ENCODE results near the gene ATXN1. TPM values are rescaled to one million over a fixed set of nuclear protein-coding genes. Genes with fewer than 3 reads are reported as not detected.
A peak's percentile ranks its signal among the peaks of the same experiment; 100 is the strongest.

The ATXN1 gene
- total RNA-seq, 1 donor from 2014 or later, result 71.2 TPM

DNA sequence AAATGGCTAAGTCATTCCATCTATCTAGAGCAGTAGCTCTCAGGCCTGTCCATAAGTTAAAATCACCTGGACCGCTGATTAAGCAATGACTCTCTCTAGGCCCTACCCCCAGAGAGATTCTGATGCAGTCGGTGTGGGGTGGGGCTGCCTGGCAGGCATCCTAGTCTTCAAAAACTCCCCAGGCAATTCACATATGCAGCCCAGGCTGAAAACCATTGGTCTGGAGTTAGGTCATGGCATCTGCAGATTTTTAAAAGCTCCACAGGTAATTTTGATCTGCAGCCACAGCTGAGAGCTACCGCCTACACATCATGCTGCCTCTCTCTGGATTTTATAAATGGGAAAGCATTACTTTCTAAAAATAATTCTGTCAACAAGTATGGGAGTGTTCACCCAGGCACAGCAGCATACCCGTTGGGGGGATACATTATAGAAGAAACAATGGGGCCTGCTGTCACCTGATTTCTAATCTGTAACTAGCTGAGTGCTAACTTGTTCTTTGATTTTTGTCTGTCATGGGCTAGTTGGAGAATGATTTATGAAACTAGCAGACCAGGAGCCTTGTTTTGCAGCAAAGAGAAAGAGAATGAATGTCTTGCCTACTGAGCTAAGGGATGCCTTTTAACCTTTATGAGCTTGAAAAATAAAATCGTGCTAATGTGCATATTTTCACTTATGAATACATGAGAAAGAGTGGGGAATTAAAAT is 44.1 kb upstream of the ATXN1 start:
- intact Hi-C loops (cut with DNase I), result no loop called here
- Histone ChIP-seq H3K4me1 (peaks cover 4% of the 10 kb centered on the region), H3K36me3 (no peaks in the 10 kb centered on the region), H3K27me3 (no peaks in the 10 kb centered on the region), H3K4me3 (no peak overlapping the region), H3K27ac (no peak overlapping the region), H3K9me3 (no peaks in the 10 kb centered on the region)
- DNase-seq (no peak), ATAC-seq (peak; percentile 49)
- TF ChIP-seq, protein P1, sequence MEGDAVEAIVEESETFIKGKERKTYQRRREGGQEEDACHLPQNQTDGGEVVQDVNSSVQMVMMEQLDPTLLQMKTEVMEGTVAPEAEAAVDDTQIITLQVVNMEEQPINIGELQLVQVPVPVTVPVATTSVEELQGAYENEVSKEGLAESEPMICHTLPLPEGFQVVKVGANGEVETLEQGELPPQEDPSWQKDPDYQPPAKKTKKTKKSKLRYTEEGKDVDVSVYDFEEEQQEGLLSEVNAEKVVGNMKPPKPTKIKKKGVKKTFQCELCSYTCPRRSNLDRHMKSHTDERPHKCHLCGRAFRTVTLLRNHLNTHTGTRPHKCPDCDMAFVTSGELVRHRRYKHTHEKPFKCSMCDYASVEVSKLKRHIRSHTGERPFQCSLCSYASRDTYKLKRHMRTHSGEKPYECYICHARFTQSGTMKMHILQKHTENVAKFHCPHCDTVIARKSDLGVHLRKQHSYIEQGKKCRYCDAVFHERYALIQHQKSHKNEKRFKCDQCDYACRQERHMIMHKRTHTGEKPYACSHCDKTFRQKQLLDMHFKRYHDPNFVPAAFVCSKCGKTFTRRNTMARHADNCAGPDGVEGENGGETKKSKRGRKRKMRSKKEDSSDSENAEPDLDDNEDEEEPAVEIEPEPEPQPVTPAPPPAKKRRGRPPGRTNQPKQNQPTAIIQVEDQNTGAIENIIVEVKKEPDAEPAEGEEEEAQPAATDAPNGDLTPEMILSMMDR (IDR thresholded peaks at IDR 0.05), result no peak

- DNase-seq (no peak), ATAC-seq (peak; percentile 13)
- H3K9me3 ChIP-seq, result no peaks in the 10 kb centered on the region
- no peaks in the 10 kb centered on the region for H3K36me3 ChIP-seq
- peaks cover 4% of the 10 kb centered on the region for H3K4me1 ChIP-seq
- intact Hi-C loops (cut with DNase I), result no loop called here
- TF ChIP-seq, protein P1 (IDR thresholded peaks at IDR 0.05), result no peak
- H3K4me3 ChIP-seq, result no peak overlapping the region
- H3K27ac ChIP-seq, result no peak overlapping the region
- H3K27me3 ChIP-seq, result no peaks in the 10 kb centered on the region
Observed at GRCh38 chr6:16804546-16805242, 43.4 kb upstream of the ATXN1 start.

GRCh38 chr6:16803294-16804200 is 42.3 kb upstream of the ATXN1 start:
- H3K9me3 ChIP-seq, result no peaks in the 10 kb centered on the region
- H3K4me3 ChIP-seq, result no peak overlapping the region
- DNase-seq, result no peak
- no peaks in the 10 kb centered on the region for H3K36me3 ChIP-seq
- no peaks in the 10 kb centered on the region for H3K27me3 ChIP-seq
- no peak overlapping the region for H3K27ac ChIP-seq
- H3K4me1 ChIP-seq, result peaks cover 4% of the 10 kb centered on the region
- intact Hi-C loops (cut with DNase I), result no loop called here
- ATAC-seq, result peak; percentile 20
- TF ChIP-seq, protein P1 (IDR thresholded peaks at IDR 0.05), result no peak

- no peaks in the 10 kb centered on the region for H3K27me3 ChIP-seq
- no peak overlapping the region for H3K4me3 ChIP-seq
- intact Hi-C loops (cut with DNase I), result no loop called here
- no peak for DNase-seq
- no peaks in the 10 kb centered on the region for H3K9me3 ChIP-seq
- TF ChIP-seq, protein P1 (IDR thresholded peaks at IDR 0.05), result no peak
- no peak for ATAC-seq
- peaks cover 4% of the 10 kb centered on the region for H3K4me1 ChIP-seq
- H3K27ac ChIP-seq, result no peak overlapping the region
- H3K36me3 ChIP-seq, result no peaks in the 10 kb centered on the region
Observed at GRCh38 chr6:16802071-16802470, 40.8 kb upstream of the ATXN1 start.

DNA sequence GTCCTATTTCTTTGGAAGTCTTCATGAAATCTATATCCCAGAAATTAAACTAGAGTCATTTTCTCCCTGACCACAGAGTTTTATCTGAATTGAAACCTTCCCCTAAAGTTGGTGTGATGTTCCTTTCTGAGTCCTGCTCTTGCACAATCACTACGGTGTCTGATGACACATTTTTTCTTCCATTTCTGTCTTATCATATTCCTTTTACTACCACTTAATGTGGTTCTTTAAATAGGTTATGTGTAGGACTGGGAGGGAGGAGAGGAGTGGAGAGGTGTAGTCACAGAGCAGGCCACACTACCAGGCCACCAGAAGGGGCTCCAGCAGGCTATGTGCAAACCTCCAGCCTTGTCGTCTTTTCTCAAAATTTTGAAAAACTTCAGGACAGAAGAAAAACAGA is 39.7 kb upstream of the ATXN1 start:
- no peaks in the 10 kb centered on the region for H3K27me3 ChIP-seq
- no peaks in the 10 kb centered on the region for H3K36me3 ChIP-seq
- peak; percentile 35 for ATAC-seq
- no peaks in the 10 kb centered on the region for H3K9me3 ChIP-seq
- no peak overlapping the region for H3K27ac ChIP-seq
- TF ChIP-seq, protein P1 (IDR thresholded peaks at IDR 0.05), result no peak
- DNase-seq, result no peak
- peaks cover 4% of the 10 kb centered on the region for H3K4me1 ChIP-seq
- H3K4me3 ChIP-seq, result no peak overlapping the region
- intact Hi-C loops (cut with DNase I), result no loop called here

Data from upper lobe of right lung (tissue), 1 donor.